ENCODE data around the gene KCTD12. TPM values are rescaled to one million over a fixed set of nuclear protein-coding genes. Genes with fewer than 3 reads are reported as not detected.
"Not testable (repeated sequence)": the region's sequence is repeated elsewhere in the genome, so short reads cannot be mapped to it uniquely, and the experiment has no call there.

The KCTD12 gene
- total RNA-seq, 1 experiment from 2014 or later: 3.5 TPM

- not testable (repeated sequence) for H3K27me3 ChIP-seq; H3K4me1 ChIP-seq; H3K36me3 ChIP-seq; H3K4me3 ChIP-seq; DNase-seq; H3K27ac ChIP-seq; H3K9me3 ChIP-seq (replicated peaks)
Observed at GRCh38 chr13:76899066-76899465, 12.9 kb upstream of the KCTD12 start.

GRCh38 chr13:76897171-76897570 lies 11.0 kb upstream of the KCTD12 start:
- DNase-seq; H3K27ac ChIP-seq; H3K4me1 ChIP-seq; H3K27me3 ChIP-seq; H3K36me3 ChIP-seq; H3K4me3 ChIP-seq; H3K9me3 ChIP-seq (replicated peaks): not testable (repeated sequence)

- no peak for DNase-seq
- H3K4me3 ChIP-seq: no peak overlapping the region
- H3K27ac ChIP-seq: no peak overlapping the region
- H3K9me3 ChIP-seq (replicated peaks): peaks cover 6% of the 10 kb centered on the region
- H3K4me1 ChIP-seq: no peaks in the 10 kb centered on the region
- no peaks in the 10 kb centered on the region for H3K36me3 ChIP-seq
- H3K27me3 ChIP-seq: no peaks in the 10 kb centered on the region
Observed at GRCh38 chr13:76894401-76895110, 8.4 kb upstream of the KCTD12 start.

- no peak overlapping the region for H3K27ac ChIP-seq
- no peak for DNase-seq
- no peaks in the 10 kb centered on the region for H3K27me3 ChIP-seq
- H3K9me3 ChIP-seq (replicated peaks): no peaks in the 10 kb centered on the region
- no peaks in the 10 kb centered on the region for H3K36me3 ChIP-seq
- no peaks in the 10 kb centered on the region for H3K4me1 ChIP-seq
- no peak overlapping the region for H3K4me3 ChIP-seq
Observed at GRCh38 chr13:76892488-76892887, 6.3 kb upstream of the KCTD12 start.

GRCh38 chr13:76890021-76890420 lies 3.8 kb upstream of the KCTD12 start:
- H3K36me3 ChIP-seq: no peaks in the 10 kb centered on the region
- DNase-seq: no peak
- H3K4me3 ChIP-seq: no peak overlapping the region
- H3K27ac ChIP-seq: no peak overlapping the region
- H3K27me3 ChIP-seq: no peaks in the 10 kb centered on the region
- H3K4me1 ChIP-seq: no peaks in the 10 kb centered on the region
- no peaks in the 10 kb centered on the region for H3K9me3 ChIP-seq (replicated peaks)

GRCh38 chr13:76889254-76889653 lies 3.0 kb upstream of the KCTD12 start:
- no peak for DNase-seq
- H3K27ac ChIP-seq: no peak overlapping the region

GRCh38 chr13:76888421-76888820 lies 2.2 kb upstream of the KCTD12 start:
- H3K9me3 ChIP-seq (replicated peaks): no peaks in the 10 kb centered on the region
- H3K36me3 ChIP-seq: no peaks in the 10 kb centered on the region
- H3K4me1 ChIP-seq: no peaks in the 10 kb centered on the region
- H3K4me3 ChIP-seq: no peak overlapping the region
- DNase-seq: no peak
- H3K27me3 ChIP-seq: no peaks in the 10 kb centered on the region
- no peak overlapping the region for H3K27ac ChIP-seq

More at GRCh38 chr13:76889254-76889653, 3.0 kb upstream of the KCTD12 start:
- H3K4me1 ChIP-seq: no peaks in the 10 kb centered on the region
- no peaks in the 10 kb centered on the region for H3K27me3 ChIP-seq
- H3K4me3 ChIP-seq: no peak overlapping the region
- no peaks in the 10 kb centered on the region for H3K9me3 ChIP-seq (replicated peaks)
- H3K36me3 ChIP-seq: no peaks in the 10 kb centered on the region

- no peaks in the 10 kb centered on the region for H3K4me1 ChIP-seq
- peak overlapping the region; percentile 75 for H3K4me3 ChIP-seq
- no peak overlapping the region for H3K27ac ChIP-seq
- no peaks in the 10 kb centered on the region for H3K9me3 ChIP-seq (replicated peaks)
- peak; percentile 9 to 27 for DNase-seq
- H3K36me3 ChIP-seq: no peaks in the 10 kb centered on the region
- H3K27me3 ChIP-seq: no peaks in the 10 kb centered on the region
Observed at GRCh38 chr13:76887076-76887563, 915 bp upstream of the KCTD12 start.

GRCh38 chr13:76886005-76886291 lies 257 bp downstream of the KCTD12 start:
- Histone ChIP-seq H3K27ac (no peak overlapping the region), H3K9me3 (replicated peaks) (no peaks in the 10 kb centered on the region)
- no peak for DNase-seq

GRCh38 chr13:76885203-76886004 lies 801 bp downstream of the KCTD12 start:
- Histone ChIP-seq H3K4me3 (peak overlapping the region; percentile 75), H3K9me3 (replicated peaks) (no peaks in the 10 kb centered on the region), H3K27me3 (no peaks in the 10 kb centered on the region), H3K4me1 (no peaks in the 10 kb centered on the region), H3K36me3 (no peaks in the 10 kb centered on the region), H3K27ac (no peak overlapping the region)
- peak; percentile 35 to 57 for DNase-seq

More at GRCh38 chr13:76886005-76886291, 257 bp downstream of the KCTD12 start:
- Histone ChIP-seq H3K4me1 (no peaks in the 10 kb centered on the region), H3K27me3 (no peaks in the 10 kb centered on the region), H3K36me3 (no peaks in the 10 kb centered on the region), H3K4me3 (peak overlapping the region; percentile 75)

GRCh38 chr13:76884907-76885202 lies 1.4 kb downstream of the KCTD12 start:
- no peak for DNase-seq
- Histone ChIP-seq H3K9me3 (replicated peaks) (no peaks in the 10 kb centered on the region), H3K27me3 (no peaks in the 10 kb centered on the region), H3K4me1 (no peaks in the 10 kb centered on the region), H3K36me3 (no peaks in the 10 kb centered on the region), H3K4me3 (peak overlapping the region; percentile 75), H3K27ac (no peak overlapping the region)

GRCh38 chr13:76884186-76884906 lies 1.9 kb downstream of the KCTD12 start:
- Histone ChIP-seq H3K4me3 (no peak overlapping the region), H3K27ac (no peak overlapping the region)

GRCh38 chr13:76883236-76883635 lies 3.0 kb downstream of the KCTD12 start:
- no peaks in the 10 kb centered on the region for H3K36me3 ChIP-seq
- DNase-seq: no peak
- no peaks in the 10 kb centered on the region for H3K4me1 ChIP-seq
- H3K27ac ChIP-seq: no peak overlapping the region
- H3K9me3 ChIP-seq (replicated peaks): no peaks in the 10 kb centered on the region
- no peak overlapping the region for H3K4me3 ChIP-seq
- no peaks in the 10 kb centered on the region for H3K27me3 ChIP-seq

More at GRCh38 chr13:76884186-76884906, 1.9 kb downstream of the KCTD12 start:
- H3K4me1 ChIP-seq: no peaks in the 10 kb centered on the region
- no peaks in the 10 kb centered on the region for H3K9me3 ChIP-seq (replicated peaks)
- no peak for DNase-seq
- no peaks in the 10 kb centered on the region for H3K27me3 ChIP-seq
- no peaks in the 10 kb centered on the region for H3K36me3 ChIP-seq

- no peak for DNase-seq
- H3K9me3 ChIP-seq (replicated peaks): no peaks in the 10 kb centered on the region
- H3K4me1 ChIP-seq: no peaks in the 10 kb centered on the region
- H3K27ac ChIP-seq: no peak overlapping the region
- H3K4me3 ChIP-seq: no peak overlapping the region
- H3K36me3 ChIP-seq: no peaks in the 10 kb centered on the region
- no peaks in the 10 kb centered on the region for H3K27me3 ChIP-seq
Observed at GRCh38 chr13:76882431-76882830, 3.8 kb downstream of the KCTD12 start.

GRCh38 chr13:76879883-76880270 lies 6.3 kb downstream of the KCTD12 start:
- H3K27ac ChIP-seq: no peak overlapping the region
- no peak overlapping the region for H3K4me3 ChIP-seq
- DNase-seq: no peak

More at GRCh38 chr13:76879883-76880270, 6.3 kb downstream of the KCTD12 start:
- no peaks in the 10 kb centered on the region for H3K27me3 ChIP-seq
- H3K4me1 ChIP-seq: no peaks in the 10 kb centered on the region
- H3K36me3 ChIP-seq: no peaks in the 10 kb centered on the region
- no peaks in the 10 kb centered on the region for H3K9me3 ChIP-seq (replicated peaks)

Measured in SJCRH30 (cell line).